EH (cell line): Measurements from ENCODE around the gene MAPK7.

ENCODE experiments used
- DNase-seq: peaks from one replicate; pipeline ENCODE4 v3.0.0-alpha.2; 2015; ENCODE audit warnings: low read depth

Gene MAPK7

GRCh38 chr17:19378416-19379360 is at the start of gene MAPK7:
MAPK7 (plus strand) TSS chr17:19378498; CDS start chr17:19378901, 403 bp downstream.
- no peak for DNase-seq

GRCh38 chr17:19329136-19329535 is 49.2 kb upstream of the MAPK7 start:
- DNase-seq, result no peak

GRCh38 chr17:19329839-19330238 is 48.5 kb upstream of the MAPK7 start:
- no peak for DNase-seq

- DNase-seq, result no peak
These were observed 48.0 kb upstream of the MAPK7 start for GRCh38 chr17:19330271-19330670.

GRCh38 chr17:19331134-19331533 is 47.2 kb upstream of the MAPK7 start:
- peak; percentile 93 for DNase-seq

- DNase-seq, result no peak
These were observed 46.6 kb upstream of the MAPK7 start for GRCh38 chr17:19331543-19332245.

- peak; percentile 24 for DNase-seq
These were observed 45.7 kb upstream of the MAPK7 start for GRCh38 chr17:19332371-19333131.

GRCh38 chr17:19333132-19333440 is 45.2 kb upstream of the MAPK7 start:
- no peak for DNase-seq

- no peak for DNase-seq
These were observed 44.5 kb upstream of the MAPK7 start for GRCh38 chr17:19333736-19334290.

- DNase-seq, result no peak
These were observed 44.0 kb upstream of the MAPK7 start for GRCh38 chr17:19334331-19334730.

GRCh38 chr17:19335951-19336631 is 42.2 kb upstream of the MAPK7 start:
- no peak for DNase-seq

GRCh38 chr17:19336938-19337711 is 41.2 kb upstream of the MAPK7 start:
- DNase-seq, result no peak

- DNase-seq, result no peak
These were observed 40.6 kb upstream of the MAPK7 start for GRCh38 chr17:19337712-19338023.

- DNase-seq, result peak; percentile 44
These were observed 40.0 kb upstream of the MAPK7 start for GRCh38 chr17:19338031-19338990.

GRCh38 chr17:19339341-19339815 is 38.9 kb upstream of the MAPK7 start:
- DNase-seq, result no peak

GRCh38 chr17:19341211-19341631 is 37.1 kb upstream of the MAPK7 start:
- DNase-seq, result no peak

GRCh38 chr17:19341641-19342610 is 36.4 kb upstream of the MAPK7 start:
- DNase-seq, result peak; percentile 46

- DNase-seq, result no peak
These were observed 35.6 kb upstream of the MAPK7 start for GRCh38 chr17:19342611-19343255.
